Endodermal cell (in vitro differentiated cells): ENCODE results near the gene DTWD2. TPM values are rescaled to one million over a fixed set of nuclear protein-coding genes. Genes with fewer than 3 reads are reported as not detected.

Experiments used
- DNase-seq: peaks from one replicate; pipeline ENCODE4 v3.0.0-alpha.2; 2017
- H3K27ac ChIP-seq: 2 replicates; pipeline ENCODE4 v1.5.1; 2013; ENCODE audit warnings: mild to moderate bottlenecking, low read depth, low read length, moderate library complexity
- H3K27me3 ChIP-seq: 2 replicates; pipeline ENCODE4 v1.6.1; 2013; ENCODE audit warnings: mild to moderate bottlenecking, low read length, moderate library complexity; ENCODE audit not compliant: insufficient read depth, control insufficient read depth, poor library complexity, severe bottlenecking
- H3K36me3 ChIP-seq: 2 replicates; pipeline ENCODE4 v1.7.0; 2013; ENCODE audit warnings: mild to moderate bottlenecking, low read length, moderate library complexity; ENCODE audit not compliant: control insufficient read depth, insufficient read depth
- H3K4me1 ChIP-seq: one replicate; pipeline ENCODE4 v1.7.0; 2013; ENCODE audit warnings: low read length; ENCODE audit not compliant: control insufficient read depth, insufficient read depth
- H3K4me3 ChIP-seq: 2 replicates; pipeline ENCODE4 v1.5.1; 2013; ENCODE audit warnings: mild to moderate bottlenecking, low read length, moderate library complexity
- H3K9ac ChIP-seq: 2 replicates; pipeline ENCODE4 v1.6.1; 2013; ENCODE audit warnings: mild to moderate bottlenecking, low read length, moderate library complexity; ENCODE audit not compliant: poor library complexity, severe bottlenecking; ENCODE audit errors: extremely low read depth
- H3K9me3 ChIP-seq: 2 replicates; pipeline ENCODE4 v1.6.1; 2013; ENCODE audit warnings: mild to moderate bottlenecking, low read length, moderate library complexity; ENCODE audit not compliant: control insufficient read depth
- H3K27ac Mint-ChIP-seq: 2 replicates; pipeline ENCODE4 v1.8.0; 2020; ENCODE audit warnings: mixed read lengths
- H3K27me3 Mint-ChIP-seq: 2 replicates; pipeline ENCODE4 v1.8.0; 2021; ENCODE audit warnings: mild to moderate bottlenecking, mixed read lengths; ENCODE audit not compliant: insufficient read depth
- H3K36me3 Mint-ChIP-seq: 2 replicates; pipeline ENCODE4 v1.8.0; 2020; ENCODE audit warnings: low read depth, mixed read lengths
- H3K4me1 Mint-ChIP-seq: 2 replicates; pipeline ENCODE4 v1.8.0; 2020; ENCODE audit warnings: mixed read lengths
- H3K4me3 Mint-ChIP-seq: 2 replicates; pipeline ENCODE4 v1.8.0; 2020; ENCODE audit warnings: mild to moderate bottlenecking, moderate library complexity, mixed read lengths
- H3K9me3 Mint-ChIP-seq: 2 replicates; pipeline ENCODE4 v1.8.0; 2020; ENCODE audit warnings: mild to moderate bottlenecking, mixed read lengths
- CTCF ChIP-seq: fragments of 200-600 bp; sonication (generic); conservative IDR thresholded peaks from 2 replicates; pipeline ENCODE4 v1.5.0; 2021; ENCODE audit warnings: antibody characterized with exemption, mild to moderate bottlenecking
- WGBS, 2 experiments: methylation state at CpG; one replicate each; pipeline versions ENCODE4 v1.1.5 to v1.1.7; 2013; ENCODE audit warnings: missing lambda C conversion rate in 2 of 2, mixed read lengths in 1 of 2; ENCODE audit not compliant: insufficient coverage in 1 of 2, insufficient read length in 1 of 2; 5-methylcytosine and 5-hydroxymethylcytosine counted together
- total RNA-seq, 2 donors: library from RNA; stranded (reverse); fragmentation: NEBNext Ultra II Directional in 1 of 2; extraction: Animal tissue kit (Norgen Biotek cat#: 25700) in 1 of 2; gene quantifications; 2 replicates in 1 of 2; 3 replicates in 1 of 2; pipeline ENCODE4 v1.2.1, GENCODE V29; 2021

The DTWD2 gene
- total RNA-seq, 2 donors from 2014 or later: 15.2 to 34.9 TPM

- TF ChIP-seq CTCF: no peak
- Mint-ChIP-seq H3K27ac (no peak overlapping the region), H3K4me3 (no peak overlapping the region), H3K36me3 (peaks cover 25% of the 10 kb centered on the region), H3K27me3 (no peaks in the 10 kb centered on the region), H3K4me1 (no peaks in the 10 kb centered on the region), H3K9me3 (peaks cover 37% of the 10 kb centered on the region)
- peaks cover 19% of the 10 kb centered on the region for H3K9me3 ChIP-seq
- no peak for DNase-seq
- no peak overlapping the region for H3K4me3 ChIP-seq
- no peaks in the 10 kb centered on the region for H3K4me1 ChIP-seq
- no peak overlapping the region for H3K27ac ChIP-seq
- no peaks in the 10 kb centered on the region for H3K27me3 ChIP-seq
- no peak overlapping the region for H3K9ac ChIP-seq
- H3K36me3 ChIP-seq: no peaks in the 10 kb centered on the region
- 93 to 100% methylated on average over 1 of the region's 1 CpG for WGBS, 2 experiments
Observed at GRCh38 chr5:118960557-118960956, 27.8 kb downstream of the DTWD2 start.

- no peak overlapping the region for H3K27ac ChIP-seq
- H3K36me3 ChIP-seq: no peaks in the 10 kb centered on the region
- no peaks in the 10 kb centered on the region for H3K27me3 ChIP-seq
- H3K27me3 Mint-ChIP-seq: no peaks in the 10 kb centered on the region
- peak; percentile 72 for TF ChIP-seq CTCF
- peaks cover 8% of the 10 kb centered on the region for H3K36me3 Mint-ChIP-seq
- peaks cover 18% of the 10 kb centered on the region for H3K4me1 Mint-ChIP-seq
- no peak overlapping the region for H3K27ac Mint-ChIP-seq
- H3K9me3 Mint-ChIP-seq: peaks cover 19% of the 10 kb centered on the region
- no peak overlapping the region for H3K9ac ChIP-seq
- peaks cover 11% of the 10 kb centered on the region for H3K4me1 ChIP-seq
- H3K4me3 ChIP-seq: no peak overlapping the region
- no peak overlapping the region for H3K4me3 Mint-ChIP-seq
- DNase-seq: no peak
- WGBS, 2 experiments: 37 to 46% methylated on average over 2 of the region's 2 CpGs
- peaks cover 13% of the 10 kb centered on the region for H3K9me3 ChIP-seq
Observed at GRCh38 chr5:118956727-118957126, 31.6 kb downstream of the DTWD2 start.

- no peak for TF ChIP-seq CTCF
- H3K27ac Mint-ChIP-seq: peak overlapping the region; percentile 99
Observed at GRCh38 chr5:118953652-118954005, 34.7 kb downstream of the DTWD2 start.

More at GRCh38 chr5:118953652-118954005, 34.7 kb downstream of the DTWD2 start:
- no peaks in the 10 kb centered on the region for H3K36me3 ChIP-seq
- H3K4me3 ChIP-seq: peak overlapping the region; percentile 2
- no peaks in the 10 kb centered on the region for H3K27me3 ChIP-seq
- H3K9me3 ChIP-seq: no peaks in the 10 kb centered on the region
- no peak overlapping the region for H3K4me3 Mint-ChIP-seq
- H3K27me3 Mint-ChIP-seq: no peaks in the 10 kb centered on the region
- H3K9me3 Mint-ChIP-seq: peaks cover 3% of the 10 kb centered on the region
- H3K4me1 ChIP-seq: peaks cover 11% of the 10 kb centered on the region
- no peak overlapping the region for H3K27ac ChIP-seq
- DNase-seq: no peak
- no peak overlapping the region for H3K9ac ChIP-seq
- peaks cover 11% of the 10 kb centered on the region for H3K36me3 Mint-ChIP-seq
- H3K4me1 Mint-ChIP-seq: peaks cover 46% of the 10 kb centered on the region
